Right lobe of liver (tissue), 4 donors: ENCODE data around the gene ADIPOR2.
"Not testable (repeated sequence)": the region's sequence is repeated elsewhere in the genome, so short reads cannot be mapped to it uniquely, and the experiment has no call there.

Experiments
- POLR2A ChIP-seq: fragments of 450-650 bp; IDR thresholded peaks from one replicate; pipeline ENCODE4 v1.6.1; 2017; ENCODE audit warnings: antibody characterized with exemption, mild to moderate bottlenecking
- TF ChIP-seq, protein P1 (sequence below), 4 donors: fragments of 200-600 bp in 3 of 4; fragments of 450-650 bp in 1 of 4; IDR thresholded peaks; one replicate each; pipeline versions ENCODE4 v1.5.1 to v1.8.0; 2016 to 2022; ENCODE audit warnings: antibody characterized with exemption in 4 of 4, mild to moderate bottlenecking in 2 of 4
- donor health status: DM: no; HTN: no; CAD: no.
- donor health status: DM: no; HTN: no; CAD: no.
- donor health status: DM: no; HTN: yes; CAD: no.

DNA sequence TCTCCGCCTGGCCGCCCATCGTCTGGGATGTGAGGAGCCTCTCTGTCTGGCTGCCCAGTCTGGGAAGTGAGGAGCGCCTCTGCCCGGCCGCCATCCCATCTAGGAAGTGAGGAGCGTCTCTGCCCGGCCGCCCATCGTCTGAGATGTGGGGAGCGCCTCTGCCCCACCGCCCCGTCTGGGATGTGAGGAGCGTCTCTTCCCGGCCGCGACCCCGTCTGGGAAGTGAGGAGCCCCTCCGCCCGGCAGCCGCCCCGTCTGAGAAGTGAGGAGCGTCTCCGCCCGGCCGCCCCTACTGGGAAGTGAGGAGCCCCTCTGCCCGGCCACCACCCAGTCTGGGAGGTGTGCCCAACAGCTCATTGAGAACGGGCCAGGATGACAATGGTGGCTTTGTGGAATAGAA, 127.1 kb downstream of the ADIPOR2 start:
- not testable (repeated sequence) for TF ChIP-seq POLR2A
- TF ChIP-seq, protein P1, sequence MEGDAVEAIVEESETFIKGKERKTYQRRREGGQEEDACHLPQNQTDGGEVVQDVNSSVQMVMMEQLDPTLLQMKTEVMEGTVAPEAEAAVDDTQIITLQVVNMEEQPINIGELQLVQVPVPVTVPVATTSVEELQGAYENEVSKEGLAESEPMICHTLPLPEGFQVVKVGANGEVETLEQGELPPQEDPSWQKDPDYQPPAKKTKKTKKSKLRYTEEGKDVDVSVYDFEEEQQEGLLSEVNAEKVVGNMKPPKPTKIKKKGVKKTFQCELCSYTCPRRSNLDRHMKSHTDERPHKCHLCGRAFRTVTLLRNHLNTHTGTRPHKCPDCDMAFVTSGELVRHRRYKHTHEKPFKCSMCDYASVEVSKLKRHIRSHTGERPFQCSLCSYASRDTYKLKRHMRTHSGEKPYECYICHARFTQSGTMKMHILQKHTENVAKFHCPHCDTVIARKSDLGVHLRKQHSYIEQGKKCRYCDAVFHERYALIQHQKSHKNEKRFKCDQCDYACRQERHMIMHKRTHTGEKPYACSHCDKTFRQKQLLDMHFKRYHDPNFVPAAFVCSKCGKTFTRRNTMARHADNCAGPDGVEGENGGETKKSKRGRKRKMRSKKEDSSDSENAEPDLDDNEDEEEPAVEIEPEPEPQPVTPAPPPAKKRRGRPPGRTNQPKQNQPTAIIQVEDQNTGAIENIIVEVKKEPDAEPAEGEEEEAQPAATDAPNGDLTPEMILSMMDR (IDR thresholded peaks at IDR 0.05) = not testable (repeated sequence)
